HG03108 (cell line): ENCODE results near the gene DNAI1.

Source experiments
- ATAC-seq: cut with Tn5 transposase; IDR thresholded peaks from one replicate; pipeline ENCODE4 v1.9.1; 2021; ENCODE audit warnings: moderate library complexity; ENCODE audit not compliant: unreplicated experiment

The DNAI1 gene

GRCh38 chr9:34555936-34556525 is 97.4 kb downstream of the DNAI1 start:
- no peak for ATAC-seq

- ATAC-seq = no peak
Measured at GRCh38 chr9:34556949-34557348, 98.3 kb downstream of the DNAI1 start.

GRCh38 chr9:34557426-34558321 is 99.1 kb downstream of the DNAI1 start:
- no peak for ATAC-seq

GRCh38 chr9:34558364-34558763 is 99.8 kb downstream of the DNAI1 start:
- ATAC-seq = no peak

- ATAC-seq = no peak
Measured at GRCh38 chr9:34558919-34559623, 100.5 kb downstream of the DNAI1 start.

- ATAC-seq = no peak
Measured at GRCh38 chr9:34559624-34560455, 101.2 kb downstream of the DNAI1 start.

GRCh38 chr9:34560599-34561214 is 102.1 kb downstream of the DNAI1 start:
- no peak for ATAC-seq

GRCh38 chr9:34562135-34562745 is 103.6 kb downstream of the DNAI1 start:
- ATAC-seq = no peak

- no peak for ATAC-seq
Measured at GRCh38 chr9:34563262-34563661, 104.7 kb downstream of the DNAI1 start.

GRCh38 chr9:34564617-34565016 is 106.0 kb downstream of the DNAI1 start:
- ATAC-seq = no peak

GRCh38 chr9:34565856-34566255 is 107.3 kb downstream of the DNAI1 start:
- no peak for ATAC-seq

- ATAC-seq = no peak
Measured at GRCh38 chr9:34566322-34566721, 107.7 kb downstream of the DNAI1 start.

- no peak for ATAC-seq
Measured at GRCh38 chr9:34566972-34567371, 108.4 kb downstream of the DNAI1 start.

- no peak for ATAC-seq
Measured at GRCh38 chr9:34568133-34568532, 109.5 kb downstream of the DNAI1 start.

GRCh38 chr9:34568774-34569173 is 110.2 kb downstream of the DNAI1 start:
- ATAC-seq = no peak

- no peak for ATAC-seq
Measured at GRCh38 chr9:34570376-34570775, 111.8 kb downstream of the DNAI1 start.
